Measurements from ENCODE around the gene MYT1.

The MYT1 gene

GRCh38 chr20:64228086-64228653 is 63.9 kb downstream of the MYT1 start:
- TF ChIP-seq RAD21 (IDR thresholded peaks at IDR 0.05; ENCODE audit: low read depth) (no peak), FOXM1 (IDR thresholded peaks at IDR 0.05; ENCODE audit: borderline replicate concordance, low read depth) (no peak), EP300 (IDR thresholded peaks at IDR 0.05; ENCODE audit: borderline replicate concordance) (no peak), TEAD4 (IDR thresholded peaks at IDR 0.05) (no peak), MAX (IDR thresholded peaks at IDR 0.05) (no peak), ZBTB7A (IDR thresholded peaks at IDR 0.05; ENCODE audit: low read depth) (no peak), REST (IDR thresholded peaks at IDR 0.05; ENCODE audit: low read depth) (no peak), EGR1 (IDR thresholded peaks at IDR 0.05) (no peak), NFIC (IDR thresholded peaks at IDR 0.05) (no peak), TCF12 (IDR thresholded peaks at IDR 0.05; ENCODE audit: low read depth) (no peak), CREB1 (IDR thresholded peaks at IDR 0.05; ENCODE audit: low read depth) (no peak), USF1 (IDR thresholded peaks at IDR 0.05) (no peak), CEBPB (IDR thresholded peaks at IDR 0.05) (no peak), TAF1 (IDR thresholded peaks at IDR 0.05; ENCODE audit: low read depth) (no peak), YY1 (IDR thresholded peaks at IDR 0.05; ENCODE audit: low read depth) (no peak)

GRCh38 chr20:64228751-64229506 is 64.7 kb downstream of the MYT1 start:
- TF ChIP-seq EP300 (IDR thresholded peaks at IDR 0.05; ENCODE audit: borderline replicate concordance) (no peak), RAD21 (IDR thresholded peaks at IDR 0.05; ENCODE audit: low read depth) (no peak), TCF12 (IDR thresholded peaks at IDR 0.05; ENCODE audit: low read depth) (no peak)

- TF ChIP-seq FOXM1 (IDR thresholded peaks at IDR 0.05; ENCODE audit: borderline replicate concordance, low read depth) (no peak), TEAD4 (IDR thresholded peaks at IDR 0.05) (no peak), MAX (IDR thresholded peaks at IDR 0.05) (no peak), CREB1 (IDR thresholded peaks at IDR 0.05; ENCODE audit: low read depth) (no peak), USF1 (IDR thresholded peaks at IDR 0.05) (no peak), CEBPB (IDR thresholded peaks at IDR 0.05) (no peak), TCF12 (IDR thresholded peaks at IDR 0.05; ENCODE audit: low read depth) (no peak), REST (IDR thresholded peaks at IDR 0.05; ENCODE audit: low read depth) (no peak), TAF1 (IDR thresholded peaks at IDR 0.05; ENCODE audit: low read depth) (no peak), EGR1 (IDR thresholded peaks at IDR 0.05) (no peak), NFIC (IDR thresholded peaks at IDR 0.05) (no peak), ZBTB7A (IDR thresholded peaks at IDR 0.05; ENCODE audit: low read depth) (no peak), RAD21 (IDR thresholded peaks at IDR 0.05; ENCODE audit: low read depth) (no peak), YY1 (IDR thresholded peaks at IDR 0.05; ENCODE audit: low read depth) (no peak), EP300 (IDR thresholded peaks at IDR 0.05; ENCODE audit: borderline replicate concordance) (no peak)
Measured at GRCh38 chr20:64229507-64230061, 65.3 kb downstream of the MYT1 start.

GRCh38 chr20:64230461-64231145 is 66.4 kb downstream of the MYT1 start:
- TF ChIP-seq TAF1 (IDR thresholded peaks at IDR 0.05; ENCODE audit: low read depth) (no peak), CREB1 (IDR thresholded peaks at IDR 0.05; ENCODE audit: low read depth) (no peak), EP300 (IDR thresholded peaks at IDR 0.05; ENCODE audit: borderline replicate concordance) (no peak), REST (IDR thresholded peaks at IDR 0.05; ENCODE audit: low read depth) (no peak), NFIC (IDR thresholded peaks at IDR 0.05) (no peak), CEBPB (IDR thresholded peaks at IDR 0.05) (no peak), TCF12 (IDR thresholded peaks at IDR 0.05; ENCODE audit: low read depth) (no peak), MAX (IDR thresholded peaks at IDR 0.05) (no peak), RAD21 (IDR thresholded peaks at IDR 0.05; ENCODE audit: low read depth) (no peak), FOXM1 (IDR thresholded peaks at IDR 0.05; ENCODE audit: borderline replicate concordance, low read depth) (no peak), ZBTB7A (IDR thresholded peaks at IDR 0.05; ENCODE audit: low read depth) (no peak)

Measured in Ishikawa (cell line).